ENCODE data around the gene ARF6.
"Not testable (repeated sequence)": the region's sequence is repeated elsewhere in the genome, so short reads cannot be mapped to it uniquely, and the experiment has no call there.

ARF6 gene

GRCh38 chr14:49892636-49893308 lies at the start of gene ARF6:
TSS of gene ARF6 (plus strand) at chr14:49893082. CDS start at chr14:49893737, 655 bp downstream.
- peak; percentile 98 for DNase-seq

GRCh38 chr14:49849213-49849847 lies 43.6 kb upstream of the ARF6 start:
- DNase-seq: peak; percentile 3

- DNase-seq: no peak
Measured at GRCh38 chr14:49851813-49852212, 41.1 kb upstream of the ARF6 start.

GRCh38 chr14:49852301-49853157 lies 40.4 kb upstream of the ARF6 start, which contains the start of gene NEMF:
TSS of gene NEMF (minus strand) at chr14:49852788. CDS start at chr14:49852753, 35 bp downstream.
- DNase-seq: peak; percentile 92

GRCh38 chr14:49853158-49853477 lies 39.8 kb upstream of the ARF6 start:
- DNase-seq: no peak

GRCh38 chr14:49853572-49854375 lies 39.1 kb upstream of the ARF6 start:
- DNase-seq: peak; percentile 93

- no peak for DNase-seq
Measured at GRCh38 chr14:49857427-49858003, 35.4 kb upstream of the ARF6 start.

- no peak for DNase-seq
Measured at GRCh38 chr14:49858383-49858782, 34.5 kb upstream of the ARF6 start.

GRCh38 chr14:49860988-49861698 lies 31.7 kb upstream of the ARF6 start:
- no peak for DNase-seq

- peak; percentile 60 for DNase-seq
Measured at GRCh38 chr14:49861699-49862088, 31.2 kb upstream of the ARF6 start.

- DNase-seq: peak; percentile 81
Measured at GRCh38 chr14:49862089-49862673, 30.7 kb upstream of the ARF6 start.

- peak; percentile 43 for DNase-seq
Measured at GRCh38 chr14:49863487-49864281, 29.2 kb upstream of the ARF6 start.

GRCh38 chr14:49865431-49865859 lies 27.4 kb upstream of the ARF6 start:
- peak; percentile 78 for DNase-seq

- peak; percentile 96 for DNase-seq
Measured at GRCh38 chr14:49867831-49868719, 24.8 kb upstream of the ARF6 start.

GRCh38 chr14:49868720-49869114 lies 24.2 kb upstream of the ARF6 start:
- no peak for DNase-seq

GRCh38 chr14:49870908-49871307 lies 22.0 kb upstream of the ARF6 start:
- DNase-seq: no peak

- DNase-seq: not testable (repeated sequence)
Measured at GRCh38 chr14:49873548-49873947, 19.3 kb upstream of the ARF6 start.

- no peak for DNase-seq
Measured at GRCh38 chr14:49875640-49876198, 17.2 kb upstream of the ARF6 start.

GRCh38 chr14:49876563-49877127 lies 16.2 kb upstream of the ARF6 start:
- DNase-seq: no peak

Data from DMS53 (cell line).